HG02970 (cell line): ENCODE data around the gene IL36A.

ENCODE experiments used
- ATAC-seq: cut with Tn5 transposase; IDR thresholded peaks from one replicate; pipeline ENCODE4 v1.9.1; 2021; ENCODE audit warnings: mild to moderate bottlenecking, moderate library complexity, moderate number of reproducible peaks; ENCODE audit not compliant: unreplicated experiment, low FRiP score

IL36A gene

DNA sequence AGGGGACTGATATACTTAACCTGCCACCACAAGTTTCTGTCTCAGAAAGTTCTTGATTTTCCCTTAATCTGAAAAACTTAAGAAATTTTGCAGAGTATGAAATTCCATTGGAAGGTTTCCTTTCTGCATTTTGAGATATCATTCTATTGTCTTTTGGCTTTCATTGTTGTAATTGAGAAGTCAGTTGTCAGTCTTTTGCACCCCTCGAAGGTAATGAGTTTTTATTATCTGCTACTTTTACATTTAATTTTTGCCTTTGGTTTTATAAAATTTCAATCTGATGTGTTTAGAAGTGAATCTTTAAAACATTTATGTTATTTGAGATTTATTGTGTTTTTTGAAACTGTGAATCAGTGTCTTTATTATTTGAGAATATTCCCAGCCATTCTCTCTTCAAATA, 4.8 kb upstream of the IL36A start:
- ATAC-seq: no peak

DNA sequence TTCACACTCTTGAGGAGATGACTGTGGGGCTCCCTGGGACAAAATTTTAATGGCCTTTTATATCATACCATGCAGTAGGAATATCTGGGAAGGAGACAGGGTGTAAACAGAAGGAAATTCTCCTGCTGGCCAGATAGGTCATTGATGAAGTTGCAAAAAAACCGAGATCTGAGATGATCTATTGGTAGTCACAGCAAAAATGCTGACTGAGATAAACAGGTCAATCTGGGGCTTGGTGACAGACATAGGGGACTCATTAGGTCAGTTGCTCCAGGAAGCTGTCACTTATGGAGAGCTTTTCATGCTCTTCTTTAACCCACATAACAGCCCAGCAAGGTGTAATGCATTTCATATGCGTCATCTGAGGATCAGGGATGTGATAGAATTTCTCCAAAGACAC, 2.6 kb upstream of the IL36A start:
- no peak for ATAC-seq

DNA sequence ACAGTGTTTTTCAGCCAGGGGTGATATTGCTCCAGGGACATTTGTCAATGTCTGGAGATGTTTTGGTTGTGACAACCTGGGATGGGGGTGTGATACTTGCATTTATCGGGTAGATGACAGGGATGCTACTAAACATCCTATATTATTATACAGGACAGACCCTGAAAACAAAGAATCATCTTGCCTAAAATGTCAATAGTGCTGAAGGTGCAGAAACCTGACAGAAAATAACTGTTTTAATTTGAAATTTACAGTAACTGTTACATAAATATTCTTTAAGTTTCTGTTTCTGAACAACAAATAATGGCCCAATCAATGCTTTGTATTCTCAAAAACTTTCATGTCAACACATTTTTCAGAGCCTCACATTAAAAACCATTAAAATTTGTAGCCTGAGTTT, 2.0 kb downstream of the IL36A start:
- ATAC-seq: no peak

DNA sequence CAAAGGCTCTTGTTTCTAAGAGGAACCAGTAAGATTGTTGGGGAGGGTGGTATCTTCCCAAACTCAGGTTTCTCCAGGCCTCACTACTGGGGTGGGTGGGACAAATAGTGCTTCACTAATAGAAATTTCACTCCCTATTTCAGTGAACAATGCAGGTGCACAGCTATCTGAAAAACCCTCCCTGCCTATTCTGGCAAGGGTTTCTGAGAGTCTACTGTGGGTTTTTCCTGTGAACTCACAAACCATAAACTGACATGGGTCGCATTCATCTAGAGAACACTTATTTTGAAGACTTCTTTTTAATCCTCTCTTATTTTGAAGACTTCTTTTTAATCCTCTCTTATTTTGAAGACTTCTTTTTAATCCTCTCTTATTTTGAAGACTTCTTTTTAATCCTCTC, 4.4 kb downstream of the IL36A start:
- no peak for ATAC-seq

DNA sequence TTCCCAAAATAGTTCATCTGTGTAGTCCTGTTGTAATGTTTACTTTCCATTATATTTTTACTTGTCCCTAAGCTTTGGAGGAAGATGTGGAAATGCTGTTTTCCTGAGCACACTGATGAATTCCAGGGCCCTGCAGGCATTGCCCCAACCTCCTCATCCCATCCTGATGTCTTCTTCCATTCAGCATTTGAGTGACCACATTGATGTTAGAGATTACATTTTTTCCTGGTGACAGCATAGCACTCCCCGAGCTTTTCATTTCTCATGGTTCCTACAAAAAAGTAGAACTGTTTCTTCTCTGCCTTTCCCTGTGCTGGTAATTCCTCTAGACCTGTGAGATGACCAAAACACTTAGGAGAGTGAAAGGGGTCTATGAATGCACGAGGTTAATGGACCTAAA, 4.8 kb downstream of the IL36A start:
- ATAC-seq: no peak

DNA sequence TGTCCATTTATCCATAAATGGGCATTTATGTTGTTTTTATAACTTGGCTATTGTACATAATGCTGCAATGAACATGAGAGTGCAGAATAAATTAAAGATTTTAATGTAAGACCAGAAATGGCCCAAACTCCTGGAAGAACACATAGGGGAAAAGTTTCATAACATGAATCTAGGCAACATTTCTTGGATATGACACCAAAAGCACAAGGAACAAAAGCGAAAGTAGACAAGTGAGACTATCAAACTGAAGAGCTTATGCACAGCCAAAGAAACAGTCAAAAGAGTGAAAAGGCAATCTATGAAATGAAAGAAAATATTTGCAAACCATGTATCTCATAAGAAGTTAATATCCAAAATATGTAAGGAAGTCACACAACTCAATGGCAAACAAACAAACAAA, 5.8 kb downstream of the IL36A start:
- ATAC-seq: no peak

DNA sequence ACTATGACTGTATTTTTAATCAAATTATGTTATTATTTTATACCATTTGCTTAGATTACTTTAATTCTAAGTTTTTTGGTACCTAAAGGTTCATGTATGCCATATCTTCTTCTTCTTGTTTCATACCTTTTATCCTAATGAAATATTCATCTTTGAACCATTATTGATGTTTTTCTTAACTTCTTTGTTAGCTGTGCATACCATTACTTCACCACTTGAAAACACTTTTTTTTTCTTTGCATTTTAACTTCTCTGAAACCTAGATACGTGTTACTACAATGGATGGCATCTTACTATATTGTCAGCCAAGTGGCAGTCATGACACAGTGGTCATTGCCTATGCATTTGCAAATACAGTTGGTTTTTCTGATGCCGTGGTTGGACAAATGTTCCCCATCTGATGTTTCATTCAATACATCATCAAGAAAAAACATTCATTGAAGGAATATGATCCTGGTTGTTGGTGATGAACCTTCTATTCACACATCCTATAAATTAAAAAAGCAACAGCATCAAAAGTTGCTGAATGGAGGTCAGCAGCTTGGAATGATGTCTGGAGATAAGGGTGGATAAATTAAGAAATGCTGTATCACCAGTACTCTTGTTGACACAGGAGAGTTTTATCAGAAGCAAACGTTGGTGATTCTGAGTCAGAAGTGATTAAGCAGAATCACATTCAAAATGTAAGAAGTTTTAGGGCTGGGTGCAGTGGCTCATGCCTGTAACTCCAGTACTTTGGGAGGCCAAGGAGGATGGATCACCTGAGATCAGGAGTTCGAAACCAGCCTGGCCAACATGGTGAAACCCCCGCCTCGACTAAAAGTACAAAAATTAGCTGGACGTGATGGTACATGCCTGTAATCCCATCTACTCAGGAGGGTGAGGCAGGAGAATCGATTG, 7.4 kb downstream of the IL36A start:
- ATAC-seq: no peak

DNA sequence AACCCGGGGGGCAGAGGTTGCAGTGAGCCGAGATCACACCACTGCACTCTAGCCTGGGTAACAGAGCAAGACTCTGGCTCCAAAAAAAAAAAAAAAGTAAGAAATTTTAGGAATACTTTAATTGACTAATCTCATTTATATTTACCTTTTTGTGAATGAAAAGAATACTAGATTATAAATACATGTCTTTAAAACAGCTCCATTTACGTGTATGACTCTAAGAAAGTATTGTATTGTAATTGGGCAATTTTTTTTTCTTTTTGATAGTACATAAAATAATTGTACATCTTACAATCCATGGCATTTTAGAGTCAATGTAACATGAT, 8.0 kb downstream of the IL36A start:
- ATAC-seq: no peak

DNA sequence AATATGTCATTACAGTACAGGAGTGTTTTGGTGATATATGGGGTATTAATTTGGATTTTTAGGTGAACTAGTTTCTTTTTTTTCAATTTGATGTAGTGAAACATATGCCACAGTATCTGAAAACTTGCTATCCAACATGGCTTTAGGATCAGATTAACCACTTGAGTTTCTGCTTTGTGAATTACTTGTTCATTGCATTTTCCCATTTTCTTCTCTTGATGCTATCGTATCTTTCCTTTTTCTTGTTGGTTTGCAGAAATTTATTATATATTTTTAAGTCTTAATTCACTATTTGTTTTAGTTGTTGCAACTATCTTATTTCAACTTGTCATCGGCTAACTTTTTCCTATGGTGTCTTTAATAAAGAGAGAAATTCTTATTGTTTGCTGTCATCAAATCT, 8.8 kb downstream of the IL36A start:
- ATAC-seq: no peak

DNA sequence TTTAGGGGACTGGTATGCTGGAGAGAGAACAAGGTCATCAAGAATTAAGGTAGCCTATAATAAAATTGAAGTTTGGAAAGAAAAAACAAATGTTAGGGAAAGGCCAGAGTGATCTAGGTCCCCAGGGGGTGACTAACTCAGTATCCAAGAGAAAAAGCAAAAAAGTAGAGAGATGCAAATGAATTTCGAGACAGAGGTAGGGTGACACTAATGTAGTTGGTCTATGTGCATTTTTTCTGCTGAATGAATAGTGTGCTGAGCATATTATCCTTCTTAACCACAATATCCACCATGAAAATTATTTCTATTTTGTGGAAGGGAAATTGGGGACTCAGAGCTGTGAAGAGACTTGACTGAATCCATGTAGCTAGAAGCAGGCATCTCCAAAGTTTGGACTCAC, 9.8 kb downstream of the IL36A start:
- no peak for ATAC-seq

DNA sequence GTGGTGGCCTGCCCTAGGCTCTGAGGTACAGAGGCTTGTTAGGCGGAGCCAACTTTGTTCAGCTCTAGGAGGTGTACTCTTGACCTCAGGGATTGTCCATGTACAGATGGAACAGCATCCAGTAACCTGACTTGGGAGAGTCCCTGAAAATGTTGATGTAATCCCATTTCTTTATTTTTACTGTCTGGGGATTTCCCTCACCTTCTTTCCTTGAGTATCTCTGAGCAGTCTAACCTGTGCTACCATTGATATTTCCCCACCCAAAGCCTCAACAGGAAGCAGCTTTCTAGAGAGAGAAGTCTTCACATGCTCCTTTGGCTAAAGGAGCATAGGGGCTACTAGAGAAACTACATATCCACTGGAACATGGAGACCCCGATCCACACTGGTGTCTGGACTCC, 10.4 kb downstream of the IL36A start:
- no peak for ATAC-seq

DNA sequence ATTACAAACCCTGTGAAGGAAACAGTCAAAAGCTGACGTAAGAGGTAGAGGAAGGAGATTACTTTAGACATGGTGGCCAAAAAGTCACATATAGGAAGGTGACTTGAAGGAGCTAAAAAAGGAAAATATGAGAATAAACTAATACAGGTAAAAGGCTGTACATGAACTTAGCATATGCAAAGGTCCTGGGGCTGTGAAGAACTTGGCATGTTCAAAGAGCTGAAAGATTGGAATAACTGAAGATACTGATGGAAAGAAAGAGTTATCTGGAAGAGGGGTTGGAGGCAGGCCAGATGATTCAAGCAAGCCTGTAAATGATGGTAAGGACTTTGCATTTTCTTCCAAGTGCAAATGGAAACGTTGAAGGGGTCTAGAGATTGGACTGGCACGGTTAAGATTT, 13.2 kb downstream of the IL36A start:
- ATAC-seq: no peak

DNA sequence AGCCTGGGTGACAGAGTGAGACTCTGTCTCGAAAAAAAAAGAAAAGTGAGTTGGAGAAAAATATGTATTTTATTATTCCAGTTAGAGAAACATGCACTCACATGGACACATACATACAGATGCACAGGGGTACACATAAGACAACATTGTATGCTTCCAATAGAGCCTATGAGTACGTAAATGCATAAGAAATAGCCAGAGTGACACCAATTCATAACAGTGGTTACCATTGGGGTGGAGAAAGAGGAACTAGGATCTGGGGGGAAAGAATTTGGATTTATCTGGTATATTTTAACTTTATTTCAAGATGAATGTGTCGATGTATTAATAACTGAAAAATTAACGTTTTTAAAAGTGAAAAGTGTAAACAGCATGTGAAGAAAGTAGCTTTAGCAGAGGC, 16.1 kb downstream of the IL36A start:
- ATAC-seq: no peak

DNA sequence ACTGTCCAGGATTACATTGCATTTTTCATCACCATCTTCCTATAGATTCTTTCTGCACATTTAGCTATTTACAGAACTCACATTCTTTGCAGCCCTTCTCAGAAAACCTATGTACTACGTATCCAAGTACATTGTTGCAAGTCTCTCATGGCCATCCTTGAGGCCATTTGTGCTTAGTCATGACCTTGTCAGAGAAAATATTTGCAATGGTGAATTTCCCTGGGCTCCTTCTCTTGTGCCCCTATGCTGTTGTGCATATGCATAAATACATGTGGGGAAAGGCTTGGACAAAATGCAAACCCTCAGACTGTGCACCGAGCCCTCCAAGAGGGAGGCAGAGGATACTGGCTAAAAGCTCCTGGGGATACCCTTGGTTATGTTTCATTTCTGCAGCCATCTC, 19.5 kb downstream of the IL36A start:
- ATAC-seq: no peak

DNA sequence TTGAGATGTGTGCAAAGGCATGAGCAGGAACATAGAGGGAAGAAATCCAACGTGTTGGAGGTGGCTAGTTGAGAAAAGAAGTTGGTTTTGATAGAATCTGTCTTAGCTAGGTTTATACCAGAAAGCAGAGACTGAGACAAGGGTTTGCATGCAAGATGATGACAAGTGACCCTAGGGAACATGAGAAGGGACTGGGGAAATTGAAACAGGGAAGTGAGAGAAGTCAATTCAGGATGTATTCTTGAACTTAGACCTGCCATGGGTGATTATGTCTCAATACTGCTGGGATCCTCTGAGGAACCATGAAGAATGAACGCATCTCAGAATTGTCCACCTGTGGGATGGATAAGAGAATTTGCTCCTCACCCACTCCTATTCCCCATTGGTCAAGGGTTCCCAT, 20.5 kb downstream of the IL36A start:
- no peak for ATAC-seq

DNA sequence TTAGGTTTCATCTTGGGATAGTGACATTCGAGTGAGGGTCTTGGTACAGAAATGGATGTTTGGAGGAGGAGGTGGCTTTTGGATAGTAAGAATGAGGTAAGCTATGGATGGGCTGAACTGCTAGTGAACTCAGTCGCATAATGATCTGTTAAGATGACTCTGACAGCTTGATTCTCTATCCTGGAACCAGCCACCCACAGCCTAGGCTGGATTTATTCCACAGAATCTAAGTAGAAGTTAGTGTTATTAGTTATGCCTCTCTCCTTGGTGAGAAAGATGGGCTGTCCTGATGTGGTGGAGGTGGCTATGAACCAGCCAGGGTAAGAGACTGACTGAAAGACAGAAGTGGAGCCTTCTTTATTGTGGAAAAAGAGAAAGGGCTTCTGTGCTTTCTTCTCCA, 22.4 kb downstream of the IL36A start:
- ATAC-seq: no peak

DNA sequence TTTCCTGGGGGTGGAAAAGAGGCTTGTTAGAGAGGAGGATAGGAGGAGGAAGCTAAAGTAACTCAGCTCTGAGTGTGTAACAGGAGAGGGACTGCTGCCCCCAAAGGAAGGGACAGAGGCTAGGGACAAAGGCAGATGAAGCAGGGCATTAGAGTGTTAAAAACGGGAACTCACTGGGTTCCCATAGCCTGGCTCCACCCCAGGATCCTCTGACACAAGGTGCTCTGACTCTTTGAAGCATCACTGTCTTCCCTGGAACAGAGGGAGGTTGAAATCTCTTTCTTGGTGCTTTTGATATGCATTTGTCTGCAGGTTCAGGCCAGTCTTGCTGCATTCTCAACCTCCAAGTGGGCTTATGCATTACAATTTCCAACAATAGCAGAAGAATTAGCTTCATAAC, 22.9 kb downstream of the IL36A start:
- no peak for ATAC-seq

DNA sequence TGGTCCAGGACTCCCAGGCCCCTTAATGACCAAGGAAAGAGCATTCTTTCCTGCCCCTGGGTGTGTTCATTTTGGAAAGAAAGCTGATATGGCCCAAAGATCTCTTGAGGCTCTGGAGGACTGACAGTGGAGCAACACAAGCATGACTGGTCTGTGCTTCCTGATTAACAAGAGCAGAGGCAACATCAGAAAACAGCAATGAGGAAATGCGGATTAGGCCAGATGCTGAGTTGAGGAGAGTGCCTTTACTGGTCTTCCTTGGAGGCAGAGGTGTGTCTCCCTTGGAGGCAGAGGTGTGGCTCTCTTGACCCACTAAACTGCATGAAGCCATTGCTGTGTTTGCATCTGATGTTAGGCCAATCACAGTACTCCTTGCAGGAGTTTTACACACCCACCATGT, 27.5 kb downstream of the IL36A start:
- ATAC-seq: no peak

DNA sequence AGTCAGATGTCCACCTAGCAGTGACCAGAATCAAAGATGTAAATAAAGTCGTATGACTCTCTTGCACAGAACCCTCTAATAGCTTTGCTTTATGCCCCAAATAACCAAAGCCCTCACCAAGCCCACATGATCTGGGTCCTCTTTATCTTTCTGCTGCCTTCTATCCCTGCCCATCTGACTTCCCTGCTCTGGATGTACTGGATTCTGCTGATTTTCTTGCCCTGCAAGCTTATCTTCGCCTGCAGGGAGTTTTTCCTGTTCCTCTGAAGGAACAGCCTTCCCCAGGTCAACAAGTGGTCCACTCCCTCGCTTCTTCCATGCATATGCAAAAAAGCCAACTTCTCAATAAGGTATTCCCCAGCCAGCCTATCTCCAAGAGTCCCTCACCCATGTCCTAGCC, 28.8 kb downstream of the IL36A start:
- no peak for ATAC-seq

DNA sequence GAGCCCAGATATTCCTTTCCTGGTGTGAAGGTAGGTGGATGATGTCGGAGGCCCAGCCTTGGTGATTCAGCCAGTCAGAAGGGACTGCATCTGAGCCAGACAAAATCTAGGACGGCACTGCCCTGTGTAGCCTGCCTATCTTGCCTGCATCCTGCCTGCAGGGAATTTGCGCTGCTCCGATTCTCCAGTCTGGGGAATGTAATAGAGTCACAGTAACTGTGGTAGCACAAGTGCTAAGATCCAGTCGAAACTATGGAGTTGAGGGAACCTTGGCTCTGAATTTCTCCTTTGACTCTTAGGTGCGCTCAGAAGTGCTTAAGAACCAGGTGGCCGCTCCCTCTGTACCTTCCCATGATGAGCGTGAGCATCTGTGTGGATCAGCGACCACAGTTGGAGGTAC, 31.5 kb downstream of the IL36A start:
- ATAC-seq: no peak

DNA sequence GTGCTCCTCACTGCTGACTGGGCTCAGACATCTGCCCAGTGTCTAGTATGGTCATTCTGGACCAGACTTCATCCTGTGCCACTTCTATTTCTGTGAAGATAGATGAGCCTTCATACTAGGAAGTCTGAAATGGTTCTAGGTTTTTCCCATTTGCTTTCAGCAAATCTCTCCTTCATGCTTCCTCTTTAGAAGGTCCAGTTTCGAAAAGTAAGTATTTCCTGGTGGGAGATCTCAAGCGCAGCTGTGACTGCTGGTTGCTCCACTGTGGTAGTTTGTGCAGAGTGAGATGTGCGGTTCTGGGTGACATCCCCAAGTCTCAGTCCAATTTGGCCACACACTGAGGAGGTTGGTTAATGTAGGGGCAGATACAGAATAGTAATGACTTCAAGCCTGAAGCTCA, 33.0 kb downstream of the IL36A start:
- no peak for ATAC-seq

DNA sequence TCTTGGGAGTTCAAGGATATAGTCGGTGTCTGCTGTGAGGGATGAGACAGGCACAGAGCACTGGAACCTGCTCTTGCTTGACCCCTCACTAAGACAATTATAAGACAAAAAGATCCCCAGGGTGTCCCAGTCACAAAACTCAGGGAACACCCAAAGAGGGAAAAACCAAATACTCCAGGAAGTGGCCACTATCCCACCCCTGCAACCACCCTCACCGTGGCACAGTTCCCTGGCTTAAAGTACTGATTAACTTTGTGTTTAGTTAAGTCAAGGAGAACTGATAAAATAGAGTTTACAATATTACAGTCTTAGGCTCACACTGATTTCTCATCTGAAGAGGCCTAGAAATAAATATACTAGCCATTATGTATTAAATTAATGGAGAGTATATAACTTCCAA, 33.9 kb downstream of the IL36A start:
- ATAC-seq: no peak

DNA sequence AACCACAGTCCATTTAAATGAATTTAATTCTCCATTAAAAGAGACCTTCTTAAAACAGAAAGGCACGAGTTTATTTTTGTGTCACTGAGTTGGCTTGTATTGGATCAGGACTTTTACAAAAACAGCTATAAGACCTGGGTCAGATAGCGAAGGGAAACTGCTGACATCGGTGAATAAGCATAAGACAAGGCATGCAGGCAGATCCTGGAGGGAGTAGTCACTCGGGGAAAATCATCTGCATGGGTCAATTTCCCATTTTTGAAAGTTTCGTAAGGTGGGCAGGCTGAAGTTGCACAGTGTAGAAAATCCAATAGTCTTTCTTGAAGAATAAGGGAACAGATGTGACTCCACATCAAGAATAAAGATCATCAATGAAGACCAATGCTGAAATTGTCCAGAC, 34.5 kb downstream of the IL36A start:
- no peak for ATAC-seq
